ENCODE data around the gene SIGLEC11.

Gene SIGLEC11

DNA sequence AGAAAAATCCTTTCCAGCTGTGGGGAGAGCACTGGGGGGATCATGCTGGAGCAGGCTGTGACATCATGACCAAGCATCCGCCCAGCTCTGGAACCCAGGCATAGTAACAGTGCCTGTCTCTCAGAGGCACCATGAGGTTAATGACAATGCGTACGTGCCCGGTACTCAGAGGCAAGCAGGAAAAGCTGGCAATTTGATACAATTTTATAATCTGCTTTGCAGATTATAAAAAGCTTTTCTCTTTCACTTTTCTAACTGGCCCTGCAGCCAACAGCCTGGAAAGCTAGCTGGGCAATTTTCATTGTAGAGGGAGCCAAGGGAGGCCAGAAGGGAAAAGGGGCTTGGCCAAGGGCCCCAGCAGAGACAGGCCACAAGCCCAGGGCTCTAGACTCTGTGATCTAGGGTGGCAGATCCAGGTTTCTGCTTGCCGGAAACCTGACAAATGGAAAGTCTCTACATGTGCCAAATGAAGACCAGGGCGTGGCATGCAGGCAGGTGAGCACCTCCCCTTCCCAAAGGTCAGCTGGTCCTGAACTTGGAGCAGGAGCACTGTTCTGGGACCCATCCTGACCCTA lies 41.5 kb upstream of the SIGLEC11 start:
- ChIA-PET POLR2A (no interaction called here), CTCF (interaction anchor here (1.1 to 1.2 kb wide), 3 partner anchors 9 to 48 kb away, joined by 3 to 4 read pairs (median 3); no protein-coding TSS in a partner anchor)
- no peak for DNase-seq (ENCODE audit: extremely low spot score)
- TF ChIP-seq, protein P1, sequence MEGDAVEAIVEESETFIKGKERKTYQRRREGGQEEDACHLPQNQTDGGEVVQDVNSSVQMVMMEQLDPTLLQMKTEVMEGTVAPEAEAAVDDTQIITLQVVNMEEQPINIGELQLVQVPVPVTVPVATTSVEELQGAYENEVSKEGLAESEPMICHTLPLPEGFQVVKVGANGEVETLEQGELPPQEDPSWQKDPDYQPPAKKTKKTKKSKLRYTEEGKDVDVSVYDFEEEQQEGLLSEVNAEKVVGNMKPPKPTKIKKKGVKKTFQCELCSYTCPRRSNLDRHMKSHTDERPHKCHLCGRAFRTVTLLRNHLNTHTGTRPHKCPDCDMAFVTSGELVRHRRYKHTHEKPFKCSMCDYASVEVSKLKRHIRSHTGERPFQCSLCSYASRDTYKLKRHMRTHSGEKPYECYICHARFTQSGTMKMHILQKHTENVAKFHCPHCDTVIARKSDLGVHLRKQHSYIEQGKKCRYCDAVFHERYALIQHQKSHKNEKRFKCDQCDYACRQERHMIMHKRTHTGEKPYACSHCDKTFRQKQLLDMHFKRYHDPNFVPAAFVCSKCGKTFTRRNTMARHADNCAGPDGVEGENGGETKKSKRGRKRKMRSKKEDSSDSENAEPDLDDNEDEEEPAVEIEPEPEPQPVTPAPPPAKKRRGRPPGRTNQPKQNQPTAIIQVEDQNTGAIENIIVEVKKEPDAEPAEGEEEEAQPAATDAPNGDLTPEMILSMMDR (IDR thresholded peaks at IDR 0.05; ENCODE audit: control extremely low read depth, extremely low read depth, low read depth, missing control alignments): no peak

DNA sequence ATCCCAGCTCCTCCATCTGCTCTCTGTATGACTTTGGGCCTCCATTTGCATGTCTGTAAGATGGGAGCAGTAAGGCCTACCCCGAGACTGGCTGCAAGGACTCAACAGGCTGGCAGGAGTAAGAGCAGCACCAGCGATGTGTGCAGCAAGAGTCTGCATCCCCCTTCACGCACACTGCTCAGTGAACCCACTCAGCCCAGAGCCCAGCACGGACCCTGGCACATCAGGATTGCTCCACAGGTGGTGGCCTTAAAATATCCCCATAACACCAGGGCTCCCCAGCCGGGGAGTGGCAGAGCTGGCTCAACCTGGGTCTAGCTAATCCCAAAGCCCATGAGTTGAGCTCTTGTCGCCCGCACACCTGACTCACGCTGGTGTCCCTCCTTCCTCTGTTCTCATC lies 40.8 kb upstream of the SIGLEC11 start:
- DNase-seq (ENCODE audit: extremely low spot score): no peak
- CTCF ChIA-PET: interaction anchor here (1.1 to 1.2 kb wide), 2 partner anchors 12 to 47 kb away, joined by 3 to 4 read pairs; no protein-coding TSS in a partner anchor
- TF ChIP-seq, protein P1 (IDR thresholded peaks at IDR 0.05; ENCODE audit: control extremely low read depth, extremely low read depth, low read depth, missing control alignments): no peak
- POLR2A ChIA-PET: interaction anchor here (0.6 kb wide), 1 partner anchor 1811 kb away, joined by 5 read pairs; no protein-coding TSS in a partner anchor

DNA sequence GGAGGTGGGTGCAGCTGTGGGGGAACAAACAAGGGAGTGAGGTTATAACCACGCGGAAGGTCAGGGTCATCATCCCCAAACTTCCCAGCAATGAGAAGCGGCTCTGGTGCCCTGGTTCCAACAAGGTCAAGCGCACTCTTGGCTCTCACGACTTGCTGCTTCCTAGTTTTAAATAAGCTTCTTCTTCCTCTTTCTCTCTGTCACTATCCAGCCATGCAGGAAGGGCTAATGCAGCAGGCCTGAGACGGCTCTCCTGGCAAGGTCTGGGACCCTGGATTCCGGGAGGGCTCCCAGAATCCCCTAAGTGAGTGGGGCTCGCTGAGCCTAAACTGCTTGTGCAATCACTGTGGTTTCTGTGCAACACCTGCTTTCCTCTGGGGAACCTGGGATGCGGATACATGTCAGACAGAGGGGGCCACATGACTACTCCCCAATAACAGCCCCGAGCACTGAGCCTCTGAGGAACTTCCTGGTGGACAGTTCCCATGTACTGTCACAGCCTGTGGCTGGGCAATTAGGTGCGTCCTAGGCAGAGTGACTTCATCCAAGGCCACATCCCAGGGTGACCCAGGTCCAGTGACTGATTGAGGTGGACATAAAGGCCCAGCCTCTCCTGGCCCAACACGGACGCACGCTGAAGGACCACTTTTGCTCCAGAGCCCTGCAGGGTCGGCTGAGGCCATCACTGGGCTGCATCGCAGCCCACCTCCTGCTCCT lies 40.0 kb upstream of the SIGLEC11 start:
- TF ChIP-seq, protein P1 (IDR thresholded peaks at IDR 0.05; ENCODE audit: control extremely low read depth, extremely low read depth, low read depth, missing control alignments): no peak
- DNase-seq (ENCODE audit: extremely low spot score): no peak
- ChIA-PET POLR2A (no interaction called here), CTCF (no interaction called here)

- POLR2A ChIA-PET: no interaction called here
- CTCF ChIA-PET: no interaction called here
- TF ChIP-seq, protein P1 (IDR thresholded peaks at IDR 0.05; ENCODE audit: control extremely low read depth, extremely low read depth, low read depth, missing control alignments): no peak
- DNase-seq (ENCODE audit: extremely low spot score): no peak
These were observed 39.3 kb upstream of the SIGLEC11 start for GRCh38 chr19:50000038-50000840.

DNA sequence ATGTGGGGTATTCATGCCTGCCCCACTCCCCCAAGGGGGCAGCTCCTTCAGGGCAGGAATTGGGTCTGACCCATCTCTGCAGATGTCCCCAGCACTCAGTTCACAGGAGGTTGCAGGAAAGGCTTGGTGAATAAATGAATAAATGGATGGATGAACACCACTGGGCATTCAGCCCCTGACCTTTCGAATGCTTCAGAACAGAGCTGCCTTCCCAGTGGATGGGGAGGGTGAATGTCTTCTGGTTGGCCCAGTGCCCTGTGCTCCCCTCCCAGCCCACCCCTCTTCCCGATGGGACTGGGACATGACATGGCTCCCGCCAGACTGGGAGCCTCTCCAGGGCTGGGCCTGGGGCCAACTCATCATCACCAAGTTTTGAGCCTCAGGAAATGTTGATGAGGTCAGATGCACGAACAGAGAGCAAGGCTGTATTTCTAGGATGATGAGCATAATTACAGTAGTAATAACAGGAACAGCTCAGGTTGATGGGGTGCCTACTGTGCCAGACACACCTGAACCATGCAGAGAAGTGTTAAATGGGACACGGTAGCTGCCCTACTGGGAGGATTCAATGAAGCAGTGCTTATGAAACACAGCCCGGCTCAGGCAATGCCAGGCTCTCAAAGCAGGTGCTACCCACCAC lies 38.5 kb upstream of the SIGLEC11 start:
- DNase-seq (ENCODE audit: extremely low spot score): no peak
- CTCF ChIA-PET: interaction anchor here (1.0 kb wide), 1 partner anchor 22 kb away, joined by 3 read pairs; no protein-coding TSS in a partner anchor
- POLR2A ChIA-PET: no interaction called here
- TF ChIP-seq, protein P1 (IDR thresholded peaks at IDR 0.05; ENCODE audit: control extremely low read depth, extremely low read depth, low read depth, missing control alignments): no peak

- ChIA-PET CTCF (interaction anchor here (1.2 to 1.6 kb wide), 4 partner anchors 12 to 14 kb away, joined by 3 to 7 read pairs (median 5); no protein-coding TSS in a partner anchor), POLR2A (no interaction called here)
- TF ChIP-seq, protein P1 (IDR thresholded peaks at IDR 0.05; ENCODE audit: control extremely low read depth, extremely low read depth, low read depth, missing control alignments): no peak
- peak; percentile 64 for DNase-seq (ENCODE audit: extremely low spot score)
These were observed 36.7 kb upstream of the SIGLEC11 start for GRCh38 chr19:49997709-49998108.
